ENCODE measurements around the gene RIPPLY3.

- TF ChIP-seq CTCF (IDR thresholded peaks at IDR 0.05 in 4 of 5, conservative IDR thresholded peaks at IDR 0.05 in 1 of 5) (no peak), POLR2A (IDR thresholded peaks at IDR 0.05) (no peak)
Measured at GRCh38 chr21:37045556-37045955, 39.1 kb downstream of the RIPPLY3 start.
